ENCODE measurements around the gene TTC7B. TPM values are rescaled to one million over a fixed set of nuclear protein-coding genes. Genes with fewer than 3 reads are reported as not detected.

Gene TTC7B
- total and polyA plus RNA-seq, 10 of the 15 experiments (the other 5 are each of a cell fraction or from before 2014, with no cell fraction given), result under 0.01 to 1.1 (median 0.26) TPM; not detected in 2

- TF ChIP-seq STAT3 (IDR thresholded peaks at IDR 0.05; ENCODE audit: low read depth, low read length) (no peak), IRF3 (IDR thresholded peaks at IDR 0.05) (no peak), SP1 (IDR thresholded peaks at IDR 0.05; ENCODE audit: low read depth, low read length) (no peak)
Measured at GRCh38 chr14:90587252-90587910, 228.8 kb downstream of the TTC7B start (continued).

- 11% methylated on average over 8 of the region's 8 CpGs for WGBS (ENCODE audit: insufficient coverage, insufficient replicate concordance, low lambda C conversion rate, missing lambda C conversion rate)
Measured at GRCh38 chr14:90585106-90585505, 231.1 kb downstream of the TTC7B start.

More at GRCh38 chr14:90585106-90585505, 231.1 kb downstream of the TTC7B start:
- Histone ChIP-seq H3K9me3 (replicated peaks; ENCODE audit: control insufficient read depth, insufficient read depth, low read length) (no peaks in the 10 kb centered on the region), H3K27ac (ENCODE audit: control insufficient read depth, insufficient read depth) (no peak overlapping the region), H2AFZ (ENCODE audit: control insufficient read depth, low read depth, low read length) (no peak overlapping the region), H3K36me3 (ENCODE audit: control insufficient read depth in 2 of 2, insufficient read depth in 2 of 2, low read length in 1 of 2) (no peaks in the 10 kb centered on the region), H4K20me1 (ENCODE audit: control insufficient read depth, insufficient read depth) (no peaks in the 10 kb centered on the region), H3K4me1 (ENCODE audit: control insufficient read depth, insufficient read depth, low read length) (no peaks in the 10 kb centered on the region), H3K79me2 (ENCODE audit: control insufficient read depth, insufficient read depth, low read length) (no peaks in the 10 kb centered on the region), H3K4me3 (no peak overlapping the region), H3K27me3 (replicated peaks in 1 of 2; ENCODE audit: control insufficient read depth in 2 of 2, insufficient read depth in 2 of 2, low read length in 1 of 2) (peaks cover 0 to 2% of the 10 kb centered on the region in 2 experiments; a peak in 2 of 4 replicates), H3K4me2 (ENCODE audit: control insufficient read depth, insufficient read depth) (no peak overlapping the region), H3K9ac (ENCODE audit: control insufficient read depth, insufficient read depth, low read length) (no peak overlapping the region)
- no peak for ATAC-seq
- no TSS peak for BruUV-seq (replicated peaks)
- CTCF ChIA-PET, result no interaction called here
- TF ChIP-seq ETV6 (conservative IDR thresholded peaks at IDR 0.05 in 1 of 2, IDR thresholded peaks at IDR 0.05 in 1 of 2; ENCODE audit: borderline replicate concordance in 1 of 2, low read depth in 1 of 2) (no peak), PBX3 (IDR thresholded peaks at IDR 0.05; ENCODE audit: insufficient replicate concordance, low read depth, low read length) (no peak), MTA2 (IDR thresholded peaks at IDR 0.05; ENCODE audit: low read depth) (no peak), SPI1 (IDR thresholded peaks at IDR 0.05; ENCODE audit: borderline replicate concordance, insufficient read depth, low read depth, low read length) (no peak), TCF12 (IDR thresholded peaks at IDR 0.05; ENCODE audit: low read depth, low read length) (no peak)
- POLR2A ChIA-PET, result no interaction called here
- FAIRE-seq, result no peak
- RAD21 ChIA-PET (ENCODE audit: unreplicated experiment), result no interaction called here
- intact Hi-C loops (cut with micrococcal nuclease; ENCODE audit: unreplicated experiment), result no loop called here
- DNase-seq (ENCODE audit: low read depth, low spot score), result no peak
- SMC1A ChIA-PET (ENCODE audit: uncharacterized antibody, unreplicated experiment), result no interaction called here
- in situ Hi-C loops (cut with MboI), result no loop called here
